Smooth muscle cell of the brain vasculature (primary cell): ENCODE measurements around the gene HMGCL.
"Not testable (repeated sequence)": the region's sequence is repeated elsewhere in the genome, so short reads cannot be mapped to it uniquely, and the experiment has no call there.

Experiments
- DNase-seq: peaks from one replicate; pipeline ENCODE4 v3.0.0-alpha.2; 2012; ENCODE audit warnings: low read depth, low spot score

The HMGCL gene

GRCh38 chr1:23798662-23799142 is 26.5 kb downstream of the HMGCL start:
- no peak for DNase-seq

GRCh38 chr1:23797478-23798448 is 27.5 kb downstream of the HMGCL start:
- DNase-seq = no peak

GRCh38 chr1:23796466-23797271 is 28.6 kb downstream of the HMGCL start:
- DNase-seq = no peak

GRCh38 chr1:23795676-23796465 is 29.4 kb downstream of the HMGCL start:
- no peak for DNase-seq

GRCh38 chr1:23794732-23795182 is 30.5 kb downstream of the HMGCL start:
- DNase-seq = not testable (repeated sequence)

- DNase-seq = no peak
These were observed 31.1 kb downstream of the HMGCL start for GRCh38 chr1:23793861-23794731.

GRCh38 chr1:23793018-23793781 is 32.0 kb downstream of the HMGCL start:
- DNase-seq = no peak

- DNase-seq = no peak
These were observed 32.9 kb downstream of the HMGCL start for GRCh38 chr1:23792151-23792945.

GRCh38 chr1:23791516-23792047 is 33.6 kb downstream of the HMGCL start:
- no peak for DNase-seq

GRCh38 chr1:23790696-23791515 is 34.3 kb downstream of the HMGCL start, which contains the start of gene LYPLA2:
Gene LYPLA2, plus strand, starts transcription at chr1:23791145. Its CDS starts 1,538 bp downstream, at chr1:23792683.
- DNase-seq = peak; percentile 67

GRCh38 chr1:23788695-23789094 is 36.5 kb downstream of the HMGCL start:
- DNase-seq = no peak

- no peak for DNase-seq
These were observed 37.5 kb downstream of the HMGCL start for GRCh38 chr1:23787701-23788100.

GRCh38 chr1:23784846-23785245 is 40.4 kb downstream of the HMGCL start:
- DNase-seq = no peak

GRCh38 chr1:23783141-23783540 is 42.1 kb downstream of the HMGCL start:
- not testable (repeated sequence) for DNase-seq

GRCh38 chr1:23779826-23780371 is 45.3 kb downstream of the HMGCL start:
- no peak for DNase-seq

- DNase-seq = no peak
These were observed 47.0 kb downstream of the HMGCL start, which contains the start of gene PITHD1 for GRCh38 chr1:23777979-23778814. Gene PITHD1, plus strand, starts transcription at chr1:23778418. Its CDS starts 98 bp downstream, at chr1:23778516.
